Measurements from ENCODE around the gene BLOC1S6.

Gene BLOC1S6

GRCh38 chr15:45618813-45619212 lies 31.6 kb downstream of the BLOC1S6 start:
- no peaks in the 10 kb centered on the region for H3K36me3 ChIP-seq
- no peaks in the 10 kb centered on the region for H3K27me3 ChIP-seq
- H3K9me3 ChIP-seq = no peaks in the 10 kb centered on the region
- no peak for TF ChIP-seq CTCF (IDR thresholded peaks at IDR 0.05)
- intact Hi-C loops (cut with DNase I; ENCODE audit: low total_unique reads) = no loop called here
- no peak overlapping the region for H3K4me3 ChIP-seq
- H3K27ac ChIP-seq = no peak overlapping the region
- H3K4me1 ChIP-seq = peaks cover 0 to 3% (median 0%) of the 10 kb centered on the region in 4 donors
- no peak for DNase-seq

- Histone ChIP-seq H3K27me3 (no peaks in the 10 kb centered on the region), H3K36me3 (no peaks in the 10 kb centered on the region), H3K9me3 (peaks cover 0 to 13% (median 4%) of the 10 kb centered on the region in 3 donors), H3K4me3 (no peak overlapping the region), H3K27ac (no peak overlapping the region), H3K4me1 (peaks cover 0 to 12% (median 8%) of the 10 kb centered on the region in 4 donors)
- no peak for DNase-seq
- TF ChIP-seq CTCF (IDR thresholded peaks at IDR 0.05) = no peak
- intact Hi-C loops (cut with DNase I; ENCODE audit: low total_unique reads) = no loop called here
Measured at GRCh38 chr15:45628136-45628535, 41.0 kb downstream of the BLOC1S6 start.

- TF ChIP-seq CTCF (IDR thresholded peaks at IDR 0.05) = no peak
- Histone ChIP-seq H3K27ac (peak overlapping the region; percentile 45 to 50), H3K27me3 (no peaks in the 10 kb centered on the region), H3K9me3 (peaks cover 0 to 6% (median 0%) of the 10 kb centered on the region in 3 donors), H3K4me3 (peak overlapping the region in 1 of 2 donors; percentile 36), H3K4me1 (peaks cover 0 to 21% (median 13%) of the 10 kb centered on the region in 4 donors), H3K36me3 (no peaks in the 10 kb centered on the region)
- peak in 1 of 2 donors; percentile 53 for DNase-seq
- intact Hi-C loops (cut with DNase I; ENCODE audit: low total_unique reads) = loop anchor here (5.0 kb wide), 1 partner anchor 44 kb away; the partner anchor contains the start of gene BLOC1S6
Measured at GRCh38 chr15:45630917-45631691, 43.9 kb downstream of the BLOC1S6 start.

GRCh38 chr15:45631776-45632175 lies 44.6 kb downstream of the BLOC1S6 start:
- H3K27ac ChIP-seq = peak overlapping the region; percentile 45 to 50
- intact Hi-C loops (cut with DNase I; ENCODE audit: low total_unique reads) = loop anchor here (5.0 kb wide), 1 partner anchor 44 kb away; the partner anchor contains the start of gene BLOC1S6
- TF ChIP-seq CTCF (IDR thresholded peaks at IDR 0.05) = no peak

GRCh38 chr15:45634432-45635190 lies 47.4 kb downstream of the BLOC1S6 start, which contains the start of gene SQOR:
TSS of gene SQOR (plus strand) at chr15:45635029. CDS start at chr15:45658924, 23,895 bp downstream.
- no peaks in the 10 kb centered on the region for H3K36me3 ChIP-seq
- no peaks in the 10 kb centered on the region for H3K27me3 ChIP-seq
- DNase-seq = peak; percentile 89 to 95
- peak within 1 kb of the TSS; percentile 70 to 86 for H3K4me3 ChIP-seq
- H3K9me3 ChIP-seq = no peaks in the 10 kb centered on the region
- peak within 1 kb of the TSS; percentile 93 to 96 for H3K27ac ChIP-seq
- no peak for TF ChIP-seq CTCF (IDR thresholded peaks at IDR 0.05)
- H3K4me1 ChIP-seq = peaks cover 5 to 54% (median 32%) of the 10 kb centered on the region in 4 donors
- intact Hi-C loops (cut with DNase I; ENCODE audit: low total_unique reads) = loop anchor here (5.0 kb wide), 1 partner anchor 47 kb away; the partner anchor contains the start of gene BLOC1S6

More at GRCh38 chr15:45631776-45632175, 44.6 kb downstream of the BLOC1S6 start:
- Histone ChIP-seq H3K4me3 (peak overlapping the region in 1 of 2 donors; percentile 36), H3K4me1 (peaks cover 0 to 28% (median 17%) of the 10 kb centered on the region in 4 donors), H3K27me3 (no peaks in the 10 kb centered on the region), H3K9me3 (peaks cover 0 to 5% (median 0%) of the 10 kb centered on the region in 3 donors), H3K36me3 (no peaks in the 10 kb centered on the region)
- DNase-seq = no peak

All from tibial artery (tissue), 4 donors.